ENCODE data around the gene CLASP1.

Gene CLASP1

GRCh38 chr2:121667618-121668017 lies 18.4 kb upstream of the CLASP1 start:
- no peak overlapping the region for H3K27ac ChIP-seq (replicated peaks)
- DNase-seq (ENCODE audit: low read depth in 1 of 2, low spot score in 1 of 2): no peak
- no peak overlapping the region for H3K4me3 ChIP-seq (replicated peaks; ENCODE audit: insufficient read depth, low read length)
- H3K27me3 ChIP-seq (ENCODE audit: insufficient read depth, poor library complexity, severe bottlenecking): no peaks in the 10 kb centered on the region
- TF ChIP-seq GABPA (IDR thresholded peaks at IDR 0.05; ENCODE audit: low read depth) (no peak), SPI1 (IDR thresholded peaks at IDR 0.05; ENCODE audit: borderline replicate concordance, low read depth) (no peak), POLR2AphosphoS5 (IDR thresholded peaks at IDR 0.05; ENCODE audit: low read depth) (no peak)
- TF ChIP-seq, protein P1, sequence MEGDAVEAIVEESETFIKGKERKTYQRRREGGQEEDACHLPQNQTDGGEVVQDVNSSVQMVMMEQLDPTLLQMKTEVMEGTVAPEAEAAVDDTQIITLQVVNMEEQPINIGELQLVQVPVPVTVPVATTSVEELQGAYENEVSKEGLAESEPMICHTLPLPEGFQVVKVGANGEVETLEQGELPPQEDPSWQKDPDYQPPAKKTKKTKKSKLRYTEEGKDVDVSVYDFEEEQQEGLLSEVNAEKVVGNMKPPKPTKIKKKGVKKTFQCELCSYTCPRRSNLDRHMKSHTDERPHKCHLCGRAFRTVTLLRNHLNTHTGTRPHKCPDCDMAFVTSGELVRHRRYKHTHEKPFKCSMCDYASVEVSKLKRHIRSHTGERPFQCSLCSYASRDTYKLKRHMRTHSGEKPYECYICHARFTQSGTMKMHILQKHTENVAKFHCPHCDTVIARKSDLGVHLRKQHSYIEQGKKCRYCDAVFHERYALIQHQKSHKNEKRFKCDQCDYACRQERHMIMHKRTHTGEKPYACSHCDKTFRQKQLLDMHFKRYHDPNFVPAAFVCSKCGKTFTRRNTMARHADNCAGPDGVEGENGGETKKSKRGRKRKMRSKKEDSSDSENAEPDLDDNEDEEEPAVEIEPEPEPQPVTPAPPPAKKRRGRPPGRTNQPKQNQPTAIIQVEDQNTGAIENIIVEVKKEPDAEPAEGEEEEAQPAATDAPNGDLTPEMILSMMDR (IDR thresholded peaks at IDR 0.05; ENCODE audit: insufficient read depth, low read length): no peak

GRCh38 chr2:121666042-121666441 lies 16.8 kb upstream of the CLASP1 start:
- Histone ChIP-seq H3K4me3 (replicated peaks; ENCODE audit: insufficient read depth, low read length) (no peak overlapping the region), H3K27ac (replicated peaks) (no peak overlapping the region), H3K27me3 (ENCODE audit: insufficient read depth, poor library complexity, severe bottlenecking) (no peaks in the 10 kb centered on the region)
- DNase-seq (ENCODE audit: low read depth in 1 of 2, low spot score in 1 of 2): no peak
- TF ChIP-seq REST (IDR thresholded peaks at IDR 0.05; ENCODE audit: insufficient replicate concordance, low read depth) (no peak), POLR2AphosphoS5 (IDR thresholded peaks at IDR 0.05; ENCODE audit: low read depth) (no peak), GABPA (IDR thresholded peaks at IDR 0.05; ENCODE audit: low read depth) (no peak)
- TF ChIP-seq, protein P1 (IDR thresholded peaks at IDR 0.05; ENCODE audit: insufficient read depth, low read length): no peak

DNA sequence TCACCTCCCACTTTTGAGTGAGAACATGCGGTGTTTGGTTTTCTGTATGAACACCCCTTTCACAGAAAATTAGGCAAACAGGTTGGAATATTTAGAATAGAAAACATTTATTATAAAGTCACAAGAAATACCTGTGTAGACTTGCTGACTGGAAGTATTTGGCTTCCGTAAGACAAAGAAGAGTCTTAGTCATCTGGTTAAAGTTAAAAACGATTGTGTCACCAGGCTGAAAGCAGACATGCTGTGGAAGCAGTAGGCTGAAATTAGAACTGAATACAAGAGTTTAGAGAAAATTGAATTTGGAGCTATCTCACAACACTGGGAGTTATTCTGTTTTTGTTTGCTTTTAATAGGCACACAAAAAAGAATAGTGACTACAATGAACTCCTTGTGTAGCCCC lies 16.2 kb upstream of the CLASP1 start:
- Histone ChIP-seq H3K27me3 (ENCODE audit: insufficient read depth, poor library complexity, severe bottlenecking) (no peaks in the 10 kb centered on the region), H3K4me3 (replicated peaks; ENCODE audit: insufficient read depth, low read length) (no peak overlapping the region), H3K27ac (replicated peaks) (no peak overlapping the region)
- no peak for TF ChIP-seq POLR2AphosphoS5 (IDR thresholded peaks at IDR 0.05; ENCODE audit: low read depth)
- TF ChIP-seq REST (IDR thresholded peaks at IDR 0.05; ENCODE audit: insufficient replicate concordance, low read depth): no peak
- TF ChIP-seq SPI1 (IDR thresholded peaks at IDR 0.05; ENCODE audit: borderline replicate concordance, low read depth): no peak
- no peak for DNase-seq (ENCODE audit: low read depth in 1 of 2, low spot score in 1 of 2)

DNA sequence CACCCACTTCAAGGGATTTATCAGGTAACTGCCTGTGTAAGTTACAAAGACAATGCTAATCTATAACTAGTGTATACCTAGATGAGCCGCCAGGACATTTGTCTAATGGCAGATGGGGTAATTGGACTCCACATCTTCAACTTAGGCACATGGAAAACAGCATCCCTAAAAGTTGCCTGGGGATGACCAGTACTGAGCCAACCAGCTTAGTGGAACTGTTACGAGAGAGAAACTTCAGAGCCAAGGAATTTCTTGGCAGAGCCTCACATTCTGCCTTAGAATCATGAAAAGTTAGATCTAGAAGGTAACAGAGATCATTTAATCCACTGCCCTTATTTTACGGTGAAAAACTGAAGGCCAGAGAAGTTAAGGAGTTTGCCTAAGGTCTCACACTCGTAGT lies 15.5 kb upstream of the CLASP1 start:
- DNase-seq (ENCODE audit: low read depth in 1 of 2, low spot score in 1 of 2): no peak
- TF ChIP-seq, protein P1 (IDR thresholded peaks at IDR 0.05; ENCODE audit: insufficient read depth, low read length): no peak
- TF ChIP-seq SPI1 (IDR thresholded peaks at IDR 0.05; ENCODE audit: borderline replicate concordance, low read depth): no peak
- no peak for TF ChIP-seq GABPA (IDR thresholded peaks at IDR 0.05; ENCODE audit: low read depth)
- TF ChIP-seq REST (IDR thresholded peaks at IDR 0.05; ENCODE audit: insufficient replicate concordance, low read depth): no peak
- no peak for TF ChIP-seq POLR2AphosphoS5 (IDR thresholded peaks at IDR 0.05; ENCODE audit: low read depth)
- no peak overlapping the region for H3K4me3 ChIP-seq (replicated peaks; ENCODE audit: insufficient read depth, low read length)
- no peak overlapping the region for H3K27ac ChIP-seq (replicated peaks)
- H3K27me3 ChIP-seq (ENCODE audit: insufficient read depth, poor library complexity, severe bottlenecking): no peaks in the 10 kb centered on the region

Data from HL-60 (cell line).